ENCODE data around the gene POLR1A.

The POLR1A gene

DNA sequence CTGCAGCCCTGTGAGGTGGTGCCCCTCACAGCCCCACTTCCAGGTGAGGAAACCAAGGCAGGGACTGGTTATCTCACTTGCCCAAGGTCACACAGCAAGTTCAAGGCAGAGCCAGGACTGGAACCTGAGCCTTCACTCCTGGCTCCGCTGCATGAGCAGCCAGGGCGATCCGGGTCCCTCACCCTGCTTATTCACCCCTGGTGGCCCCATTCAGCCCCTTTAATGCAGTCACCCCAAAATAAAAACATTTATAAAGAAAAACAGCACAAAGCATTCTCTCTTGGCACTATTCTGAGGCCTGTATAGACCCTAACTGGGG is 57.3 kb downstream of the POLR1A start:
- H3K4me3 ChIP-seq (ENCODE audit: low read depth, low read length): no peak overlapping the region
- no peak for DNase-seq (ENCODE audit: low read depth)
- TF ChIP-seq, protein P1, sequence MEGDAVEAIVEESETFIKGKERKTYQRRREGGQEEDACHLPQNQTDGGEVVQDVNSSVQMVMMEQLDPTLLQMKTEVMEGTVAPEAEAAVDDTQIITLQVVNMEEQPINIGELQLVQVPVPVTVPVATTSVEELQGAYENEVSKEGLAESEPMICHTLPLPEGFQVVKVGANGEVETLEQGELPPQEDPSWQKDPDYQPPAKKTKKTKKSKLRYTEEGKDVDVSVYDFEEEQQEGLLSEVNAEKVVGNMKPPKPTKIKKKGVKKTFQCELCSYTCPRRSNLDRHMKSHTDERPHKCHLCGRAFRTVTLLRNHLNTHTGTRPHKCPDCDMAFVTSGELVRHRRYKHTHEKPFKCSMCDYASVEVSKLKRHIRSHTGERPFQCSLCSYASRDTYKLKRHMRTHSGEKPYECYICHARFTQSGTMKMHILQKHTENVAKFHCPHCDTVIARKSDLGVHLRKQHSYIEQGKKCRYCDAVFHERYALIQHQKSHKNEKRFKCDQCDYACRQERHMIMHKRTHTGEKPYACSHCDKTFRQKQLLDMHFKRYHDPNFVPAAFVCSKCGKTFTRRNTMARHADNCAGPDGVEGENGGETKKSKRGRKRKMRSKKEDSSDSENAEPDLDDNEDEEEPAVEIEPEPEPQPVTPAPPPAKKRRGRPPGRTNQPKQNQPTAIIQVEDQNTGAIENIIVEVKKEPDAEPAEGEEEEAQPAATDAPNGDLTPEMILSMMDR (IDR thresholded peaks at IDR 0.05; ENCODE audit: insufficient read depth, low read depth, low read length, missing control alignments): no peak

DNA sequence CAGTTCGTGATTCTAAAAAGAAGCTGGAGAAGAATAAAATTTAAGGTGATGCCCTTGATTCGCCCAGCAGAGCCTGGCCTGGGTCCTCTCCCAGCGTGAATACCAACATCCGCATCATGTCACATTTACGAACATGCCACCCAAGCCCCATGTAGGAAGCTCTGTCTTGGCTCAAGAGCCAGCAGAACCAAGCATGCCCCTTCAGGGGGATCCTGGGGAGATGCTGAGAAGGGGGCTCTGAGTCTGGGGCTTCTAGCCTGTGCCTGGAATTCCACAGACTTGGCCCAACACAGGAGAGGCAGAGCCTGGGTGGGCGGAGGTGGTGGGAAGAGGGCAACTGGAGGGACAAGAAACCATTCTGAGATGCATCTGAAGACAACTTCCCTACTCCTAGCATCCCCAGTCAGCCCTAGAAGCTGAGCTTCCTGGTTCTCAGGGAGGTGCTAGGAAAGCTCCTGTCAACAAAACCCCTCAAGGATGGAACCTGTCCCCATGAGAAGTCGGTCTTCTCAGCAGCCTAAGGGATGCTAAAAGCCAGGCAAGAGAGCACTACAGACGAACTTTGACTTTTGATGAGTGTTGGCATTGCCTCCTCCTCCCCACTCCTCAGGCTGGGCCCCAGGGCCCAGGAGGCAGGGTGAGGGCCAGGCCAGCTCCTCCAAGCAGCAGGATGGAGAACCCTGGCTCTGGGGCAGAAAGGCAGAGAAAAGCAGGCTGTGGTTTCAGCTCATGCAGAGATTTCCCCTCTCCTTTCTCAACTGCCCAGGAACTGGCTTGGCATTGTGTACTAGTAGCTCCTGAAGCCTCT is 57.9 kb downstream of the POLR1A start:
- H3K4me3 ChIP-seq (ENCODE audit: low read depth, low read length): no peak overlapping the region
- no peak for DNase-seq (ENCODE audit: low read depth)
- TF ChIP-seq, protein P1 (IDR thresholded peaks at IDR 0.05; ENCODE audit: insufficient read depth, low read depth, low read length, missing control alignments): no peak

DNA sequence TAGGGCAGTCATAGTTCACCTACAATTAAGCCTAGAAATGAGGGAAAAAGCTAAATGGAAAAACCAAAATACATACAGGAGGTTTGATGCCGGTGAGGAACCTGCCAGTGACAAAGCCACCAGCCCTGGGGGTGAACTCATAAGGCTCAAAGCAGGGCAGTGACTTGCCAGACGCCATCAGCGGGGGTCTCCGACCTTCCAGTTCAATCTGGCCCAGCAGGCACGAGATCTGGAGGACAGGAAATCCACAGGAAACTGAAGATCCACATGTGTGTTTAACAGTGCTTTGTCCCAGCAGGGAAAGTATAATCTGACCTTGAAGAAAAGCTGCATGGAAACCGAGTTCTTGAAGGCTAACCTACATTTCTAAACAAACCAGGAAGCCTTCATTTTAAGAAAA is 60.1 kb downstream of the POLR1A start:
- H3K4me3 ChIP-seq (ENCODE audit: low read depth, low read length): no peak overlapping the region
- no peak for DNase-seq (ENCODE audit: low read depth)
- TF ChIP-seq, protein P1 (IDR thresholded peaks at IDR 0.05; ENCODE audit: insufficient read depth, low read depth, low read length, missing control alignments): no peak

DNA sequence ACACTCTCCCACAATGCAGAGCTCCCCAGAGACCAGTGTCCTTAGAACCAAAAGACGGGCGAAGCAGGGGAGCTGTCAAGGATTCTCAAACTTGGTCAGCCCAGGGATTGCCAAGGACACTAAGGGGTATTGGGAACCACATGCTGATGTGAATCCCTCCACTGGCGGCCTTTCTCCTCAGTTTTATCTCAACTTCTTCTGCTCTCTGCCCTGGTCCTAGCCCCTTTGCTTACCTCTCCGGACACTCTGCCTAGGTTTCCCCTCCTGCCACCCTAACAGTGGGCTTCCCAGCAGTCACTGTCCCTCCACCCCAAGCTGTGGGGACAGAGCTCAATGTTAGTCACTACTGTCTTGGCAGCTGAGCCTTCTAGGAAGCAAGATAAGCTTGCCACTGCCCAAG is 61.1 kb downstream of the POLR1A start:
- DNase-seq (ENCODE audit: low read depth): no peak
- no peak overlapping the region for H3K4me3 ChIP-seq (ENCODE audit: low read depth, low read length)
- TF ChIP-seq, protein P1 (IDR thresholded peaks at IDR 0.05; ENCODE audit: insufficient read depth, low read depth, low read length, missing control alignments): no peak

DNA sequence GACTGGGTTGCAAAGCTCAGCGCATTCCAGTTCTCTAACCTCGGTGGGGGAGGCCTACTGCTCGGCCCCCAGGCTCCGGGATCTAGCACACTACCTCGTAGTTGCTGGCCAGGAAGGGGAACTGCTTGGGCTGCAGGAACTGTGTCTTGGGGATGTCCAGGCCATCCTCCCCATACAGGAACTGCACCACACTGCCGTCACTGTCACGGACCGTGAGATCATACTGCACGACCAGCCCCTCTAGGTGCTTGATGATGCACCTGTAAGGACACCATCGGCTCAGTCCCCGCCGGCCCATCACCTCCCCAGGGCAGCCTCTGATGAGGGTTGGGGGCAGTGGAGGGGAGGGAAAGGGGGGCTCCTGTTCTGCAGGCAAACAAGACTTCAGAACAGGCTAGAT is 61.6 kb downstream of the POLR1A start:
- DNase-seq (ENCODE audit: low read depth): no peak
- no peak overlapping the region for H3K4me3 ChIP-seq (ENCODE audit: low read depth, low read length)
- TF ChIP-seq, protein P1 (IDR thresholded peaks at IDR 0.05; ENCODE audit: insufficient read depth, low read depth, low read length, missing control alignments): no peak

DNA sequence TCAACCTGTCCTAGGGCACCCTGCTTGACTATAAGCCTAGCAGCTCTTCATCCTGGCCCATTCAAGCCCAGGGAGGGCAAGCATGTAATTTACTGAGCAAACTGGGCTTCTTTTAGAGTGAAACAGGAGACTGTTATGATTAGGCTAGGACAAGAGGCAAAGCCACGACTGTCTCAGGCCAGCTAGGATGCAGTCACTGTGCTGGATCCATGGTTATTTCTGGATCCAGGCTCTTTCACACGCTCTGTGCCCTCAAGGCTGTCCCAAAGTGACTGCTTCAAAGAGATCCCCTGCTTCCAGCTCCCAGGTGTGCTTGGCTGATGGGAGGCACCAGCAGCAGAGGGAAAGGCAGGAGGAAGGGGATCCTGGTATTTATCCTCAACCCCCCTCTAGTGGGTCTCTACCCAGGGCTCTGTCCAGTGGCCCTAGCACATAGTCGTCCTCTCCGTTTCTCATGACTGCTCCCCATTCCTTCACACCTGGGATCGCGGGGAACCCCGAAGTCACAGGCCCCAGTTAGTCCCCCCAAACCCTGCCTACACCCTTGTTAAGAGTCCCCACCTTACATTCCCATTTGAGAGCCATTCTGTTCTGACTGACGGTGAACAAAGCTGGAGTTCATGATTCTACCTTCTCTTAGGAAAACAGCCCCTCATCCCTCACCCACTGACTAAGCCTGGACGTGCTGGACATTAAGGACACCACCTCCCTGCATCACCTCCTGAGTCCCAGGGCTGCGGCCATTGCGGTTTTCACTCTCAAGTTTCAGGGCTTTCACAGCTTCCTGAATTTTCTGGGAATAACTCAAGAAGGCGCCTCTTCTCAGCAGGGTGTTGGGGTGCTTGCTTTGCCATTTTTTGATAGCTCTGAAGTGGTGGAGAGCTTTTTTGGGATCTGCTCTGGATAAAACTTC is 63.2 kb downstream of the POLR1A start:
- H3K4me3 ChIP-seq (ENCODE audit: low read depth, low read length): no peak overlapping the region
- no peak for DNase-seq (ENCODE audit: low read depth)
- TF ChIP-seq, protein P1 (IDR thresholded peaks at IDR 0.05; ENCODE audit: insufficient read depth, low read depth, low read length, missing control alignments): no peak
